GM19395 (cell line): Measurements from ENCODE around the gene DCP2.

Experiments
- ATAC-seq: cut with Tn5 transposase; IDR thresholded peaks from one replicate; pipeline ENCODE4 v1.9.1; 2021; ENCODE audit warnings: mild to moderate bottlenecking, moderate library complexity; ENCODE audit not compliant: unreplicated experiment

DCP2 gene

GRCh38 chr5:112965733-112966306 lies 10.8 kb upstream of the DCP2 start:
- no peak for ATAC-seq

- ATAC-seq = no peak
Observed at GRCh38 chr5:112967520-112968083, 9.0 kb upstream of the DCP2 start.

GRCh38 chr5:112968411-112969106 lies 8.0 kb upstream of the DCP2 start:
- ATAC-seq = no peak

GRCh38 chr5:112971276-112971675 lies 5.3 kb upstream of the DCP2 start:
- ATAC-seq = no peak

- ATAC-seq = no peak
Observed at GRCh38 chr5:112973036-112973435, 3.6 kb upstream of the DCP2 start.

- ATAC-seq = no peak
Observed at GRCh38 chr5:112973904-112974303, 2.7 kb upstream of the DCP2 start.

- no peak for ATAC-seq
Observed at GRCh38 chr5:112974901-112975300, 1.7 kb upstream of the DCP2 start.

- ATAC-seq = peak; percentile 29
Observed at GRCh38 chr5:112975721-112976431, 722 bp upstream of the DCP2 start.

GRCh38 chr5:112977440-112977861 lies 853 bp downstream of the DCP2 start:
- no peak for ATAC-seq

- no peak for ATAC-seq
Observed at GRCh38 chr5:112978836-112979235, 2.2 kb downstream of the DCP2 start.

GRCh38 chr5:112979723-112980122 lies 3.1 kb downstream of the DCP2 start:
- no peak for ATAC-seq

- ATAC-seq = no peak
Observed at GRCh38 chr5:112983363-112983762, 6.8 kb downstream of the DCP2 start.

GRCh38 chr5:112986224-112986623 lies 9.6 kb downstream of the DCP2 start:
- ATAC-seq = no peak

- peak; percentile 96 for ATAC-seq
Observed at GRCh38 chr5:112995764-112996618, 19.4 kb downstream of the DCP2 start.

GRCh38 chr5:112996830-112997374 lies 20.3 kb downstream of the DCP2 start:
- ATAC-seq = no peak

GRCh38 chr5:112998296-112998695 lies 21.7 kb downstream of the DCP2 start:
- no peak for ATAC-seq

- ATAC-seq = no peak
Observed at GRCh38 chr5:113000466-113000865, 23.9 kb downstream of the DCP2 start.

GRCh38 chr5:113002423-113002822 lies 25.8 kb downstream of the DCP2 start:
- no peak for ATAC-seq

- ATAC-seq = no peak
Observed at GRCh38 chr5:113003763-113004162, 27.2 kb downstream of the DCP2 start.

- no peak for ATAC-seq
Observed at GRCh38 chr5:113005454-113005853, 28.9 kb downstream of the DCP2 start.
